Measurements from ENCODE around the gene ATAD3A.
"Not testable (repeated sequence)": the region's sequence is repeated elsewhere in the genome, so short reads cannot be mapped to it uniquely, and the experiment has no call there.

ATAD3A gene

DNA sequence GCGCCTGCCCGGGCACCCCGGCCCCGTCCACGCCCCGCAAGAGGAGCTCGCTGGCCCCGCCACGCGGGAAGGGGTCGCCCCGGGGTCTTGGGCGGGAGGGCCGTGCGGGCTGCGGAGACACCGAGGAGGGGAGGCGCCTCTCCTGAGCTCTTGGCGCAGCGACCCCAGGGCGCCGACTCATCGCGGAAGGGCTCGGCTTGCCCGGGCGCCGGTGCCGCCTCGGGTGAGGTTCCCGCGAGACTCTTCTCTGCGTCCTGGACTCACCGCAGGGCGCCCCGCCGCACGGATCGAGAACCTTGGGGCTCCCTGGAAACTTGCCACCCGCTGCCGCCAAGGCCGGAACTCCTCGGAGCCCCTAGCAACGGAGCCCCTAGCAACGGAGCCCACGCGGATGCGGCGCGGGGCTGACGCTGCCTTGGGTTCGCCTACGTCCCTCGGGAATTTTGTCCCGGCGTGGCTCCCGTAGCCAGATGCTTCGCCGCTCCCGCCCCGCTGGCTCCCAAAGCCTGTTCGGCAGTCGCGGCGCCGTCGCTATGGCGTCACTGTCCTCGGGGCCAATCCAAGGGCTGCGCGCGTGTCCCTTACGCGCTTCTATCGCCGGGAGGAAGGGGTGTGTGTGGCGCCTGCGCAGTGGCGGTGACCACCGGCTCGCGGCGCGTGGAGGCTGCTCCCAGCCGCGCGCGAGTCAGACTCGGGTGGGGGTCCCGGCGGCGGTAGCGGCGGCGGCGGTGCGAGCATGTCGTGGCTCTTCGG, at the start of gene ATAD3A:
Gene ATAD3A, plus strand, starts transcription at position 630 of the 753 bp plus-strand sequence. Its CDS starts 107 bp downstream, at position 737.
- DNase-seq: peak; percentile 97

DNA sequence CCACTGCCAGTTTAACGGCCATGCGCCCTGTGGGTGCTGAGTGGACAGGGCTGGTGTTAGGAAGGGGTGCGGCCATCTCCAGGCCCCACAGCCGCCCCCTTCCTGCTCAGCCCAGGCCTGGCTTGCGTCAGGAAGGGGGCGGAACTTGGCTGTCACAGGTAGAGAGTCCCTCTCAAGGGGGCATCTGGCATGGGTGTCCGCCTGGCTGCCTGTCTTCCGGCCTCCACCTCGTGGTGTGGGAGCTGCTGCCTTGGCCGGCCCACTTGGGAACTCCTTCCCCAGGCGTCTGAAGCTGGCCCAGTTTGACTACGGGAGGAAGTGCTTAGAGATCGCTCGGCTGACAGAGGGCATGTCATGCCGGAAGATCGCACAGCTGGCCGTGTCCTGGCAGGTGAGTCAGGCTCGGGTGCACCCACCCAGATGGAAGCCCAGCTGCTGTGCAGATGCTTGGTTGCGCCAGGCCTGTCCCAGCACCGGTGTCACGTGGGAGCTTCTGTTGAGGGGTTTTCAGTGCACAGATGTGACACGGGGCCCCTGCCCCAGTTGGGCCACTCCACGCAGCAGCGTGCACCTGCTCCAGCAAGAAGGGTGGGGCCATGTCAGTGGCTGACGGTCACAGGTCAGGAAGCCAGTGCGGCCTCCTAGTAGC, 49.5 kb upstream of the ATAD3A start:
- DNase-seq: peak; percentile 34

DNA sequence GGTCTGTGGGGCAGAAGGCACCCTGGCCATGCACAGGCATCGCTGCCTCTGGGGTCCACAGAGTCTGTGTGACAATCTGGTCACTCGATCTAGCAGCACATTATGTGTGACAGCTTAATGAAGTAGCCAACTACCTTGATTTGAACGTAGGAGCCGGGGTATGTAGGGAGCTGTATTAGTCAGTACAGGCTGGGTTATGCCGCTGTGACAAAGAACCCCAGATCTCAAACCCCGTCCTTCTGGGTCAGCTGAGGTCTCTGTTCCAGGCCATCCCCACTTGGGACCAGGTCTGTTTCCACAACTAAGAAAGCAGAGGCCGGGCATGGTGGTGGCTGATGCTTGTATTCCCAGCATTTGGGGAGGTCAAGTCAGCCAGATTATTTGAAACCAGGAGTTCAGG, 48.6 kb upstream of the ATAD3A start:
- DNase-seq: no peak

DNA sequence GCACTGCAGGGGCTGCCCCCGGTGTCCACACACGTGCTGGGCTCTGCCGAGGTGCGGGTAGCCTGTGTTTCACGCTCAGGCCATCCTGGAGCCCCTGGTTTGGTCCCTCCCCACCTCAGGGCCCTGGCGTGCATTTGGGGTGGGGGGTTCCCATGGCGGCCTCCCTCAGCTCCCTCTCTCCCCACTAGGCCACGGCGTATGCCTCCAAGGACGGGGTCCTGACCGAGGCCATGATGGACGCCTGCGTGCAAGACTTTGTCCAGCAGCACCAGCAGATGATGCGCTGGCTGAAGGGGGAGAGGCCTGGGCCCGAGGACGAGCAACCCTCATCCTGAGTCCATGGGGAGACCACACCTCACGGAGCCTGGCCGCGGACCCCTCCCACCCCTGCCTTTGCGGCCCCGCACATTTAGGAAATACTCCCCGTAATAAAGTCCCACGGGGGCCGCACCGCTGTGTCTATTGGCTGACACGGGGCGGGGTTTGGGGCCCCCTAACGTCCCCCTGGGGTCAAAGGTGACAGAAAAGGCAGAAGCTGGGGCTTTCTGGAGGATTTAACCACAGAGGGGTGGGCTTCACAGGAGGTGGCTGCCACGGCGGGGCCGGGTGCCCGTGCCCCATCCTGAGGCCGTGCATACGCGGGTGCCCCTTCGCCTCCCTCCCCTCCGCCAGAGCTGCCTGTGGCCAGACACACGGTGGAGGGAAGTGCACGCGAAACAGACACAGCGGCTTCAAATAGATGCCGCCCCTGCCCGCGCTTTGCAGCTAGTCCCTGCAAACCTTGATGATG, 43.6 kb upstream of the ATAD3A start:
- DNase-seq: not testable (repeated sequence)

DNA sequence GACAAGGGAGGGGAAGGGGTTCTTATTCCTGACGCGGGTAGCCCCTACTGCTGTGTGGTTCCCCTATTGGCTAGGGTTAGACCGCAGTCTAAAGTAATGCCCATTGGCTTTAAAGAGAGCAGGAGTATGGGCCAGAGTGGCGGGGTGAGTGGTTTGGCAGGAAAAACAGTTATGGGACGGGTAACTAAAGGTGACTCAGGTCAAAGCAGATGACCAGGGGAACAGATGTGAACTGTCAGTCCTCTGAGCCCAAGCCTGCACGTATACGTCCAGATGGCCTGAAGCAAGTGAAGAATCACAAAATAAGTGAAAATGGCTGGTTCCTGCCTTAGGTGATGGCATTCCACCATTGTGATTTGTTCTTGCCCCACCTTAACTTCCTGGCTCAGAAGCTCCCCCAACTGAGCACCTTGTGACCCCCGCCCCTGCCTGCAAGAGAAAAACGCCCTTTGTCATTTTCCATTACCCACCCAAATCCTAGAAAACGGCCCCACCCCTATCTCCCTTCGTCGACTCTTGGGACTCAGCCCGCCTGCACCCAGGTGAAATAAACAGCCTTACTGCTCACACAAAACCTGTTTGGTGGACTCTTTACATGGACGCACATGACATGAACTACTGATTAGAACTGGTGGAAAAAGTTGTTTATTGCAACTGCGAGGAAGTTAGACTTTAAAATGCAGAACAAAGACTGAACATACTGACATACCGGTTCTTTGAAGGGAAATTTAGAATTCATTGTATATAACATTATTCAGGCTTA, 41.2 kb upstream of the ATAD3A start:
- no peak for DNase-seq

DNA sequence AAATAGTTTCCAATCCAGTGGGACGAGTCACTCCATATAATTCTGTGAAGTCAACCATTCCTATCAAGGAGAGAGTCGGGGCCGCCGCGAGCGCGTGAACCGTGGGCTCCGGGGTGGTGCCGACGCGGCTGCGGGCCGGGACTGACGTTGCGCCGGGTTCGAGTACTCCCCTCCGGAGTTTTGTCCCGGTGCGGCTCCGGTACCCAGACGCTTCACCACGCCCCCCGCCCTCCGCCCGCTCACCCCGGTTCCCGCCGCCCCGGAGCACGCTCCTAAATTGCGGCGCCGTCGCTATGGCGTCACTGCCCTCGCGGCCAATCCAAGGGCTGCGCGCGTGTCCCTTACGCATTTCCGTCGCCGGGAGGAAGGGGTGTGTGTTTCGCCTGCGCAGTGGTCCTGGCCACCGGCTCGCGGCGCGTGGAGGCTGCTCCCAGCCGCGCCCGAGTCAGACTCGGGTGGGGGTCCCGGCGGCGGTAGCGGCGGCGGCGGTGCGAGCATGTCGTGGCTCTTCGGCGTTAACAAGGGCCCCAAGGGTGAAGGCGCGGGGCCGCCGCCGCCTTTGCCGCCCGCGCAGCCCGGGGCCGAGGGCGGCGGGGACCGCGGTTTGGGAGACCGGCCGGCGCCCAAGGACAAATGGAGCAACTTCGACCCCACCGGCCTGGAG, 40.4 kb upstream of the ATAD3A start, which contains the start of gene ATAD3B:
Gene ATAD3B, plus strand, starts transcription at position 377 of the 664 bp plus-strand sequence. Its CDS starts 120 bp downstream, at position 497.
- DNase-seq: peak; percentile 90

DNA sequence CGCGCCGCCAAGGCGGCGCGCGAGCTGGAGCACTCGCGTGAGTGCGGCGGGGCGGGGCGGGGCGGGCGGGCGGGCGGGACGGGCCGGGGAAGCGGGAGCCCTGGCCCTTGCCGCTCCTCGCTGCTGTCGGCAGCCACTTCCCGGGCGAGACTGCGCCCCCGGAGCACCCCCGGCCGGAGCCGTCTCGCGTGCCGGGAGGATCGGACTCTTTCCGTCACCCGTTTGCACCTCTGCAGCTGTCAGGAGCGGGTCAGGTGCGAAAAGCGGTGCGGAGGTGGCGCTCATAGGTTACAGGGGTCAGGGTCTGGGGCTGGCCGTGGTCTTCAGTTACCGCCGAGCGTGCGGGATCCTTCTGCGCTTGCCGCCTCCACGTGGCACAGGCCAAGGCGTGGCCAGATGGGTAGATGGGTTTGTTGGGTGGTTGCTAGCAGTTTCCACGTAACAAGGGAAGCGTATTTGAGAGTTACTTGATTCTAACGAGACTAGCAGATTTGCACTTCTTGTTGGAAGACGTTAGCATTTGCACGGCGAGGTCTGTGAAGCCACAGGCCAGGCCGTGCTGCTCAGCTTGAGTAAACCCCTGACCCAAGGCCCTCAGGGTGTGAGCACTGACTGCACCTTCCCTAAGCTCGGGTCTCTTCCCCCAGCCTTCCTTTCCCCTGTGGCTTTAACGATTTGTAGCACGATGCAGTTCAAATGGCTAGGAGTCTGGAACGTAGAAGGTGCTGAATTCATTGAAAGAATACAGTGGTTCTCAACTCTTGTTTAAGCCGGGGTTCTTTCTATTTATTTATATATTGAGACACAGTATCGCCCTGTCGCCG, 39.7 kb upstream of the ATAD3A start:
- DNase-seq: not testable (repeated sequence)

DNA sequence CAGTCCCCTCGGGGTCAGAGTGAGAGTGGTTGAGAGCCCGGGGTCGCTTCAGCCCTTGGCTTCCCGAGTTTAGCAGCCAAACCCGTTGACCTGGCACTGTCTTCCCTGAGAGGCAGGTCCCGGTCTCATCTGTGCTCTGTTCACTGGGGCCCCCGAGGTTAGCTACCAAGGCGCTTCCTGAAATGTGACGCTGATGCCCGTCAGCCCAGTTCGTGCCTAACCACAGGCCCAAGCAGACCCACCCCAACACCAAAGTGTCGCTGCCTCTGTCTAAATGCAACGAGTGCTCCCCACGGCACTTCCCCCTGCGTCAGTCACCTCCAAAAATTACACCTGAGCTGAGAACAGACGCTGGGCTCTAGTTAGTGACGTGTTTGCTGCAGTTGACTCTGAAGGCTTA, 36.0 kb upstream of the ATAD3A start:
- not testable (repeated sequence) for DNase-seq

DNA sequence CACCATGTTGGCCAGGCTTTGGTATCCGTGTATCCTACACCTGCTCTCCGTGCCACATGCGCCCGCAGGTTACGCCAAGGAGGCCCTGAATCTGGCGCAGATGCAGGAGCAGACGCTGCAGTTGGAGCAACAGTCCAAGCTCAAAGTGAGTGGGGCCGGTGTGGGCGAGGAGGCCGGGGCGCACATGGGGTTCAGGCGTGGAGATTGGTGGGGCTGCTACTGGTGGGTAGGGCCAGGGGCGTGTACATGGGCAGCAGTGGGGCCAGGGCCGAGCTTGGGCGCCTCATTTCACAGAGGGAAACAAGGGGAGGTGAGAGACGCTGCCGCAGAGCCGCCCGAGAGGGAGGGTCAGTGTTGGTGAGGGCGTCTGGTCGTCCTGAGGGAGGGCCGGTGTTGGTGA, 34.8 kb upstream of the ATAD3A start:
- no peak for DNase-seq

DNA sequence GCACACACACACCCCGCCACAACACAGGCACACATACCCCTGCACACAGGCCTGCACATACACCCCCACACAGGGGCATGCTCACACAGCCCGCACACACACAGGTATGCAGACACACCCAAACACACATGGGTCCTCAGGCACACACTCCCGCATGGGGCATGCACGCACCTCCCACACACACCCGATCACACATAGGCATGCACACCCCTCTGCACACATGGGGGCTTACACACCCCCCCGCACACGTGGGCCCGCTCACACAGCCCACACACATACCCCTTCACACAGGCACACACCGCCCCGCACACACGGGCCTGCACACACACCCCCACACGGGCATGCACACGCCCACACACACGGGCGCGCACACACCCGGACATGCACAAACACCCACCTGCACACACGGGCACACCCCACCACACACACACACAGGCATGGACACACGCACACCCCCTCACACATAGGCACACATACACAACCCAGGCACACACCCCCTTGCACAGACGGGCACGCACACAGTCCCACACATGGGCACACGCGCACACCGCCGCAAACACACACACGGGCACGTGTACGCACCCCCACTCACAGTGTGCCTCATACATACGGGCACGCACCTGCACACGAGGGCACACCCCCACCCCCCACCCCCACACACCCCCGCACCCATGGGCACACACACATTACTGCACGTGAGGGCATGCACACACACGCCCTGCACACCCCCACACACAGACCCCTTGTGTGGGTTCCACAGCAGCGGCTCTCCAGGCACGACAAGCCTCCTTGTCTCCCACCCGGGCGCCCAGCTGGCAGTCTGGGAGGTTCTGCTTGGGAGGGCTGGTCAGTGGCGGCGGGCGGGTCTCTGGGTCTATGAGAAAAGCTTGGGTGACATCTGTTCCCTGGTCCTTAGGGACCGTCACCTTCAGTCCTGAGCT, 32.1 kb upstream of the ATAD3A start:
- no peak for DNase-seq

DNA sequence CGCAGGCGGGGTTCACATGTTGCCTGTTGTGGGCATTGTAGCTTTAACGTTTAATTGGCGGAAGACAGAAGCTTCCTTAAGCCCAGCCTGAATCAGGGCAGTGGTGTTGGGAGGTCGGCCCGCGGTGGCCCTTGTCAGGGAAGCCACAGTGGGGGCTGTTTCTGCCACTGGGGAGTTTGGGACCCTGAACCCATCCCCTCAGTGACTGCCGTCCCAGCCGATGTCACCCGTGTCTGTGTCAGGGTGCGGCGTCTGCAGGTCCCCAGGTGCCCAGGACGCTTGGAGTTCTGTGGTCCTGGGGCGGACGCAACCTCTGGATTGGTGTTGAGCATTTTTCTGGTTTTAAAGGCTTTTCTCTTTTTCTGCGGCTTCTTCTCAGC, 31.5 kb upstream of the ATAD3A start:
- DNase-seq: not testable (repeated sequence)

DNA sequence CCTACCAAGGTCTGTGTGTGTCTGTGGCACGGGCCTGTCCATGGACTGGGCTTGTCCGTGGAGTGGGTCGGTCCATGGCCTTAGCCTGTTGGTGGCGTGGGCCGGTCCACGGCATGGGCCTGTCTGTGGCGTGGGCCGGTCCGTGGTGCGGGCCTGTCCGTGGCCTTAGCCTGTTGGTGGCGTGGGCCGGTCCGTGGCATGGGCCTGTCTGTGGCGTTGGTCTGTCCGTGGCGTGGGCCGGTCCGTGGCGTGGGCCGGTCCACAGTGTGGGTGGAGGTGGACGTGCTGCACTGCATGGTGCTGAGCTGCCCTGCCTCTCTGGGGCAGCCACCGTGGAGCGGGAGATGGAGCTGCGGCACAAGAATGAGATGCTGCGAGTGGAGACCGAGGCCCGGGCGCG, 30.2 kb upstream of the ATAD3A start:
- not testable (repeated sequence) for DNase-seq

DNA sequence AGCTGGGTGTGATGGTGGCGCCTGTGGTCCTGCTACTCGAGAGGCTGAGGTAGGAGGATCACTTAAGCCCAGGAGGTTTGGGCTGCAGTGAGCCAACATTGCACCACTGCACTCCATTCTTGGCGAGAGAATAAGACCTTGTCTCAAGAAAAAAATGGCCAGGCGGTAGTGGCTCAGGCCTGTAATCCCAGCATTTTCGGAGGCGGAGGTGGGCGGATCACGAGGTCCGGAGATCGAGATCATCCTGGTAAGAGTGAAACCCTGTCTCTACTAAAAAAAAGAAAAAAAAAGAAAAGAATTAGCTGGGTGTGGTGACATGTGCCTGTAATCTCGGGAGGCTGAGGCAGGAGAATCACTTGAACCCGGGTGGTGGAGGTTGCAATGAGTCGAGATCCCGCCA, 29.1 kb upstream of the ATAD3A start:
- no peak for DNase-seq

DNA sequence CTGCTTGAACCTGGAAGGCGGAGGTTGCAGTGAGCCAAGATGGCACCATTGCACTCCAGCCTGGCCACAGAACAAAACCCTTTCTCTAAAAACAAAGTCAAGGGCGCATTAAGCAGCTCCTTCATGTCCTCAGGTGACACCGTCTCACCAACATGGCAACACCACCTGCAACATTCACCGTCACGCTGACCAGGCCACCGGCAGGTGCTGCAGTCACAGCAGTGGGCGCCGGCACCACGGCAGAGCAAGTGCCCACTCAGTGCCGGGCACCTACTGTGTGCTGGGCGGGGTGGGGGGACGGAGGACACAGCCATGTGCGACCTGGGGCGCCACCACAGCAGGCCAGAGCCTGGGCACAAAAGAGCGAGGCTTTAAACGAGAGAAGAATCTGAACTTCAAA, 28.2 kb upstream of the ATAD3A start:
- no peak for DNase-seq

DNA sequence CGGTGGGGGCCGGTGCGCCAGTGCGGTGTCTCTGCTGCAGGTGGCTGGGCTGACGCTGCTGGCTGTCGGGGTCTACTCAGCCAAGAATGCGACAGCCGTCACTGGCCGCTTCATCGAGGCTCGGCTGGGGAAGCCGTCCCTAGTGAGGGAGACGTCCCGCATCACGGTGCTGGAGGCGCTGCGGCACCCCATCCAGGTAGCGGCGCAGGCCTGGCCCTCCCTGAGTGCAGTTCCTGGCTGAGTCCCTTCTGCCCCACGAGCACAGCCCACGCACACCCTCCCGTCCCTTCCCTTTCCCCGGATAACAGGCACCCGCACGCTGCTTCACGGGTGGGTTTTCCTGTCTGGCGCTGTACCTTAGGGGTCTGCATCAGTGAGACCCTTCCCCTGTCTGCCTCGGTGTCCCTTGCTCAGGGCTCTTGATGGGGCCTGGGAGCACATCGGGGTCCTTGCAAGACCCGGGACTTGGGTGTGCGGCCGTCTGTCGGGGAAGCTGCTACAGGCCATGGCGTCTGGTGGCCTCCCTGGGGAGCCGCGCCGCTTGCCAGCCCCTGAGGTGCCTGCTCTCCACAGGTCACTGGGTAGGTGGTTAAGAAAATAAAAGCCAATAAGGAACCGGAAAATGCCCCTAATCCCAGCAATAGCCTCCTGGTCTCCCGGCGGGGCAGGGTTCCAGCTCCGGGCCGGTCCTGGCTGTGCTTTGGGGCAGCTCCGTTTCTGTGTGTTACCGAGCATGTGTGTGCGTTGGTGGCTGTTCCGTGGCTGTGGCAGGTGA, 26.8 kb upstream of the ATAD3A start:
- DNase-seq: not testable (repeated sequence)

DNA sequence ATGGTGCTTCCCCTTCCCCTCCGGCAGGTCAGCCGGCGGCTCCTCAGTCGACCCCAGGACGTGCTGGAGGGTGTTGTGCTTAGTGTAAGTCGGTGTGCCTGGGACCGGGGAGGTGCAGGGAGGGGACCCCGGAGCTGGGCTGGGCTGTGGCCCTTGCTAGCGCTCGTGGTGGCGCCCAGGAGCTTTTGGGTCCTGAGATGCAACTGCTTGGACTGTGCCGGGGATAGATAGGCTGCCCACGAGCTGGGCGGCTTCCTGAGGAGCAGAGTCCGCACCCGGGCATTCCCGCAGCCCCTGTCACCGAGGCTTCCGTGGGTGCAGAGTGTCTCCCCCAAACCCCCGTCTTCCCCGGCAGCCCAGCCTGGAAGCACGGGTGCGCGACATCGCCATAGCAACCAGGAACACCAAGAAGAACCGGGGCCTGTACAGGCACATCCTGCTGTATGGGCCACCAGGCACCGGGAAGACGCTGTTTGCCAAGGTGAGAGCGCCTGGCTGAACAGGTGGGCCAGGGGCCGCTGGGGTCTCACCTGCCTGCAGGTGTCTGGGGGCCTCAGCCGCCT, 26.1 kb upstream of the ATAD3A start:
- DNase-seq: not testable (repeated sequence)

DNA sequence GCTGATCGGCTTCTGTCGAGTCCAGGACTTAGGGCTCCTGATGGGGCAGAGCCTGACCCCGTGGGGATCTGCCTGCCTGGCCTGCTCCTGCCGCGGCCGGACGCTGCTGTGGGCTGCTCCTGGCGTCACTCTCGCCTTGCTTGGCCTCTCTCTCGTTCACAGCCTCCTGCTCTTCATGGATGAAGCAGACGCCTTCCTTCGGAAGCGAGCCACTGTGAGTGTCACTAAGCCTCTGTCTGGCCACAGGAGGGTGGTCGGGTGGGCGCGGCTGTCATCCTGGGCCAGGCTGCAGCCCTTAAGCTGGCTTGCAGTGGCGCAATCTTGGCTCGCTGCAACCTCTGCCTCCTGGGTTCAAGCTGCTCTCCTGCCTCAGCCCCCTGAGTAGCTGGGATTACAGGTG, 24.3 kb upstream of the ATAD3A start:
- DNase-seq: no peak

DNA sequence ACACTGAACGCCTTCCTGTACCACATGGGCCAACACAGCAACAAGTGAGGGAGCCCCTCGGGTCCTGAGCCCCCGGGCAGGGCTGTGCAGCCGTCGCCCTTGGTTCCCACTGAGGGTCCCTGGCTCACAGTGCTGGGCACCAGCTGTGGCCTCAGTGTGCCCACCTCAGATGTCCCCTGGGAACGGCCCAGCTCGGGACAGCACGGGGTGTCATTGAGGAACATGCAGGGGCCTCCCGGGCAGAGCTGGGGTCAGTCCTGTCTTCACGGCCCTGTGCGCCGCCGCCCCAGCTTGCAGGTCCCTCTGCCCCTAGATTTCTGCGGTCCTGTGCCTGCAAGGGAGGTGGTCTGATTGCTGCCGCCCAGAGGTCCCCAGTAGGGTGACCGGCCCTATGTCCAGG, 22.7 kb upstream of the ATAD3A start:
- no peak for DNase-seq

DNA sequence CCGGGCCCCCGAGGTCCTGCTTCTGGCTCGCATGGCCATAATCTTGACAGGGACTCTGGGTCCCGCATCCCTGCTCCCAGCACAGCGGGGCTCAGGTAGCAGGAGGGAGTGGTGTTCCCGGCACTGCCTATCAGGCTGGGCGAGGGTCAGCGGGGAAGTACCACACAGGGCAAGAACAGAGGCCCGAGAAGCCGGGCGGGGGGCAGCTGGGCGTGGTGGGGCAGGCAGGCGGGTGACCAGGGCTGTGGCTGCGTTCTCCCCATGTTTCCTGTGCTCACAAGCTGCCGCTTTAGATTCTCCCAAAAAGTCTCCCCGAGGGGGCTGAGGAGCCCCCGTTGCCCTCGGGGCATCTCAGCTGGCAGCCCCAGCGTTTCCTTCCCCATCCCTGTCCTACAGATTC, 22.1 kb upstream of the ATAD3A start:
- DNase-seq: no peak
